H9 (cell line): Measurements from ENCODE around the gene TMEM170B. TPM values are rescaled to one million over a fixed set of nuclear protein-coding genes. Genes with fewer than 3 reads are reported as not detected.
"Not testable (repeated sequence)": the region's sequence is repeated elsewhere in the genome, so short reads cannot be mapped to it uniquely, and the experiment has no call there.

ENCODE experiments used
- DNase-seq: peaks from one replicate; pipeline ENCODE4 v3.0.0-alpha.2; 2017
- H2AFZ ChIP-seq: one replicate; pipeline ENCODE4 v1.6.1; 2013; ENCODE audit warnings: mild to moderate bottlenecking, low read length, control low read depth, moderate library complexity
- H2AK5ac ChIP-seq: 2 replicates; pipeline ENCODE4 v1.6.1; 2013; ENCODE audit warnings: low read length, control low read depth, mixed read lengths; ENCODE audit not compliant: insufficient read length
- H2BK120ac ChIP-seq: one replicate; pipeline ENCODE4 v1.6.1; 2013; ENCODE audit warnings: low read depth, mild to moderate bottlenecking, low read length, control low read depth, inconsistent platforms; ENCODE audit not compliant: poor library complexity, severe bottlenecking
- H2BK12ac ChIP-seq: 2 replicates; pipeline ENCODE4 v1.6.1; 2013; ENCODE audit warnings: low read length, control low read depth, mixed read lengths, low read depth; ENCODE audit not compliant: insufficient read length
- H2BK15ac ChIP-seq: 2 replicates; pipeline ENCODE4 v1.6.1; 2013; ENCODE audit warnings: low read depth, low read length, control low read depth
- H2BK20ac ChIP-seq: one replicate; pipeline ENCODE4 v1.6.1; 2013; ENCODE audit warnings: low read depth, mild to moderate bottlenecking, low read length, control low read depth, inconsistent platforms; ENCODE audit not compliant: poor library complexity, severe bottlenecking
- H2BK5ac ChIP-seq: 2 replicates; pipeline ENCODE4 v1.6.1; 2013; ENCODE audit warnings: low read length, control low read depth, mixed read lengths; ENCODE audit not compliant: insufficient read length
- H3K14ac ChIP-seq: 2 replicates; pipeline ENCODE4 v1.6.1; 2013; ENCODE audit warnings: low read length, control low read depth; ENCODE audit not compliant: insufficient read depth
- H3K18ac ChIP-seq: 2 replicates; pipeline ENCODE4 v1.6.1; 2013; ENCODE audit warnings: low read depth, mild to moderate bottlenecking, mixed read lengths, low read length, control low read depth; ENCODE audit not compliant: insufficient read length
- H3K23ac ChIP-seq: 2 replicates; pipeline ENCODE4 v1.6.1; 2013; ENCODE audit warnings: low read length, control low read depth, mixed read lengths, low read depth; ENCODE audit not compliant: insufficient read length
- H3K23me2 ChIP-seq: 2 replicates; pipeline ENCODE4 v1.6.1; 2013; ENCODE audit warnings: low read depth, mild to moderate bottlenecking, mixed read lengths, low read length, control low read depth; ENCODE audit not compliant: insufficient read length, poor library complexity, severe bottlenecking
- H3K27ac ChIP-seq: 2 replicates; pipeline ENCODE4 v1.5.1; 2013; ENCODE audit warnings: low read length, control low read depth, mixed read lengths, low read depth; ENCODE audit not compliant: insufficient read length
- H3K27me3 ChIP-seq: 2 replicates; pipeline ENCODE4 v1.6.1; 2013; ENCODE audit warnings: low read length, control low read depth, inconsistent platforms; ENCODE audit not compliant: insufficient read depth
- H3K4ac ChIP-seq: 2 replicates; pipeline ENCODE4 v1.6.1; 2013; ENCODE audit warnings: low read depth, mild to moderate bottlenecking, control low read depth, inconsistent platforms, low read length, moderate library complexity
- H3K4me1 ChIP-seq: 2 replicates; pipeline ENCODE4 v1.6.1; 2013; ENCODE audit warnings: low read length, control low read depth, inconsistent platforms; ENCODE audit not compliant: insufficient read depth
- H3K4me2 ChIP-seq: 2 replicates; pipeline ENCODE4 v1.6.1; 2013; ENCODE audit warnings: low read length, control low read depth, mixed read lengths; ENCODE audit not compliant: insufficient read length, insufficient read depth
- H3K56ac ChIP-seq: 2 replicates; pipeline ENCODE4 v1.6.1; 2013; ENCODE audit warnings: low read depth, mild to moderate bottlenecking, mixed read lengths, low read length, control low read depth; ENCODE audit not compliant: insufficient read length
- H3K79me1 ChIP-seq: 2 replicates; pipeline ENCODE4 v1.6.1; 2013; ENCODE audit warnings: low read depth, mild to moderate bottlenecking, moderate library complexity, low read length, control low read depth, inconsistent platforms; ENCODE audit not compliant: insufficient read depth, poor library complexity, severe bottlenecking
- H3K79me2 ChIP-seq: 2 replicates; pipeline ENCODE4 v1.6.1; 2013; ENCODE audit warnings: low read length, control low read depth, inconsistent platforms; ENCODE audit not compliant: insufficient read depth
- H3K9ac ChIP-seq: 2 replicates; pipeline ENCODE4 v1.6.1; 2013; ENCODE audit warnings: low read length, control low read depth, mixed read lengths; ENCODE audit not compliant: insufficient read length; ENCODE audit errors: extremely low read depth
- H3K9me3 ChIP-seq: one replicate; pipeline ENCODE4 v1.6.1; 2013; ENCODE audit warnings: low read depth, low read length, inconsistent platforms; ENCODE audit not compliant: control insufficient read depth
- H3T11ph ChIP-seq: one replicate; pipeline ENCODE4 v1.6.1; 2013; ENCODE audit warnings: mild to moderate bottlenecking, low read length, control low read depth, inconsistent platforms
- H4K20me1 ChIP-seq: one replicate; pipeline ENCODE4 v1.6.1; 2013; ENCODE audit not compliant: control insufficient read depth, insufficient read length, insufficient read depth
- H4K5ac ChIP-seq: 2 replicates; pipeline ENCODE4 v1.6.1; 2013; ENCODE audit warnings: low read depth, mild to moderate bottlenecking, mixed read lengths, low read length, control low read depth; ENCODE audit not compliant: insufficient read length
- H4K8ac ChIP-seq: replicated peaks from 2 replicates; pipeline ENCODE4 v1.6.1; 2013; ENCODE audit warnings: low read length, control low read depth, mixed read lengths, low read depth; ENCODE audit not compliant: insufficient read length
- H4K91ac ChIP-seq: 2 replicates; pipeline ENCODE4 v1.6.1; 2013; ENCODE audit warnings: low read depth, mild to moderate bottlenecking, moderate library complexity, mixed read lengths, low read length, control low read depth; ENCODE audit not compliant: insufficient read length
- H3K27ac Mint-ChIP-seq, 3 experiments: 2 replicates in 2 of 3; 3 replicates in 1 of 3; pipeline ENCODE4 v1.8.0; 2020 to 2021; ENCODE audit warnings: mixed read lengths in 3 of 3, mild to moderate bottlenecking in 1 of 3, moderate library complexity in 1 of 3
- H3K27me3 Mint-ChIP-seq: 2 replicates; pipeline ENCODE4 v1.8.0; 2021; ENCODE audit warnings: low read depth, mild to moderate bottlenecking, moderate library complexity, mixed read lengths
- H3K36me3 Mint-ChIP-seq, 3 experiments: 2 replicates in 2 of 3; 3 replicates in 1 of 3; pipeline ENCODE4 v1.8.0; 2020 to 2021; ENCODE audit warnings: low read depth in 3 of 3, mixed read lengths in 3 of 3; ENCODE audit not compliant: insufficient read depth in 1 of 3
- H3K4me1 Mint-ChIP-seq, 2 experiments: 2 replicates each; pipeline ENCODE4 v1.8.0; 2020; ENCODE audit warnings: mixed read lengths in 2 of 2
- H3K4me3 Mint-ChIP-seq, 2 experiments: 2 replicates in 1 of 2; 3 replicates in 1 of 2; pipeline ENCODE4 v1.8.0; 2020 to 2021; ENCODE audit warnings: mild to moderate bottlenecking in 2 of 2, mixed read lengths in 2 of 2, moderate library complexity in 1 of 2
- H3K9me3 Mint-ChIP-seq, 2 experiments: 2 replicates in 1 of 2; 3 replicates in 1 of 2; pipeline ENCODE4 v1.8.0; 2020; ENCODE audit warnings: mild to moderate bottlenecking in 2 of 2, mixed read lengths in 2 of 2, moderate library complexity in 1 of 2
- WGBS: extraction: QIAGEN DNeasy Blood & Tissue Kit; methylation state at CpG from one replicate; pipeline ENCODE4 v1.1.7; 2013; ENCODE audit warnings: missing lambda C conversion rate, low lambda C conversion rate, mixed read lengths; ENCODE audit not compliant: insufficient read length; ENCODE audit errors: extremely low coverage; 5-methylcytosine and 5-hydroxymethylcytosine counted together
- total RNA-seq: library from RNA; stranded (reverse); gene quantifications from 2 replicates; pipeline ENCODE4 v1.2.1, GENCODE V29; 2021

TMEM170B gene
- total RNA-seq, 1 experiment from 2014 or later = 2.9 TPM

DNA sequence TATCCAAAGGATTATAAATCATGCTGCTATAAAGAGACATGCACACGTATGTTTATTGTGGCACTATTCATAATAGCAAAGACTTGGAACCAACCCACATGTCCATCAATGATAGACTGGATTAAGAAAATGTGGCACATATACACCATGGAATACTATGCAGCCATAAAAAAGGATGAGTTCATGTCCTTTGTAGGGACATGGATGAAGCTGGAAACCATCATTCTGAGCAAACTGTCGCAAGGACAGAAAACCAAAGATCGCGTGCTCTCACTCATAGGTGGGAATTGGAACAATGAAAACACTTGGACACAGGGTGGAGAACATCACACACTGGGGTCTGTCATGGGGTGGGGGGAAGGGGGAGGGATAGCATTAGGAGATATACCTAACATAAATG lies 11.0 kb downstream of the TMEM170B start:
- H3K79me1 ChIP-seq, H3K9me3 Mint-ChIP-seq, H3K9ac ChIP-seq, H3K14ac ChIP-seq, H2BK15ac ChIP-seq, H3K18ac ChIP-seq, H3K9me3 ChIP-seq, H3K27ac ChIP-seq, H3K4me1 Mint-ChIP-seq, H3K27me3 Mint-ChIP-seq, H3K36me3 Mint-ChIP-seq, H3K4me1 ChIP-seq, H2BK5ac ChIP-seq, H3K23me2 ChIP-seq, H3K4ac ChIP-seq, H3K79me2 ChIP-seq, H3K27ac Mint-ChIP-seq, H3K4me2 ChIP-seq, H2AFZ ChIP-seq, H3K4me3 Mint-ChIP-seq, H4K91ac ChIP-seq, H4K5ac ChIP-seq, H2AK5ac ChIP-seq, H3T11ph ChIP-seq, H4K8ac ChIP-seq, H3K23ac ChIP-seq, H3K27me3 ChIP-seq, H4K20me1 ChIP-seq, H2BK20ac ChIP-seq, H2BK12ac ChIP-seq, H2BK120ac ChIP-seq, DNase-seq, H3K56ac ChIP-seq: not testable (repeated sequence)
- no CpG with 5 or more reads among the region's 4 CpGs for WGBS
